Measurements from ENCODE around the gene ATP13A5. TPM values are rescaled to one million over a fixed set of nuclear protein-coding genes. Genes with fewer than 3 reads are reported as not detected.
A peak's percentile ranks its signal among the peaks of the same experiment; 100 is the strongest.

The ATP13A5 gene
- total RNA-seq, 6 donors from 2014 or later: 0.66 to 8.9 (median 1.6) TPM

DNA sequence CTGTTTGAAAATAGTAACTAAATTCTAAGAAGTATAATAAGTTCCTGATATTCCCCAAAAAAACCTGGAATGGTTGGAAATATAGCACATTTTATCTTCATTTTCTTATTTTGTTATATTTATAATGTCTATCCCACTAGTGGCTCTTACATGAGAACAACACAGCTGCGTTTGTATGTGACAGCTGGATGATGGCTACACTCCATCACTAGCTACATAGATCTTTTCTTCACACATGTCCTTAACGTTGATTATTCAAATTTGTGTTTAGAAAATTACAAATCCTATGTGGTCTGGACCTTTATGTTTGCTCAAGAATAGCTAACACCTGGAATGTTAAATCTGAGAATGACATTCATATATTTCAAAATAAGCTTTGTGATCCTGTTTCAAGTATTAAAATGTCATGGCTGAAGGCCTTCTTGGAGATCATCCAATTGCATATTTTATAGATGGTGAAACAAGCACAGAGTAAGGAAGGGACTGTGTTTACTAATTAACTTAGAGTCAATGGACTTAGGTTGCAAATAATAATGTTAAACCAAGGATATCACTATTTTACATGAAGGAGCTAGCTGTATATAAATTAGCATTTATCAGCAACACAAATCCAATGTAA lies 60.8 kb downstream of the ATP13A5 start:
- Histone ChIP-seq H3K9me3 (no peaks in the 10 kb centered on the region), H3K36me3 (no peaks in the 10 kb centered on the region), H3K27me3 (no peaks in the 10 kb centered on the region), H3K4me1 (no peaks in the 10 kb centered on the region), H3K27ac (no peak overlapping the region), H3K4me3 (no peak overlapping the region)
- DNase-seq: no peak
- no peak for ATAC-seq (ENCODE audit: low FRiP score in 2 of 2)
- 72 to 84% methylated on average over 2 of the region's 2 CpGs for WGBS, 2 donors
- no peak for TF ChIP-seq POLR2AphosphoS5 (IDR thresholded peaks at IDR 0.05)
- no peak for TF ChIP-seq POLR2A (IDR thresholded peaks at IDR 0.05)
- TF ChIP-seq EP300 (IDR thresholded peaks at IDR 0.05): no peak
- TF ChIP-seq, protein P1, sequence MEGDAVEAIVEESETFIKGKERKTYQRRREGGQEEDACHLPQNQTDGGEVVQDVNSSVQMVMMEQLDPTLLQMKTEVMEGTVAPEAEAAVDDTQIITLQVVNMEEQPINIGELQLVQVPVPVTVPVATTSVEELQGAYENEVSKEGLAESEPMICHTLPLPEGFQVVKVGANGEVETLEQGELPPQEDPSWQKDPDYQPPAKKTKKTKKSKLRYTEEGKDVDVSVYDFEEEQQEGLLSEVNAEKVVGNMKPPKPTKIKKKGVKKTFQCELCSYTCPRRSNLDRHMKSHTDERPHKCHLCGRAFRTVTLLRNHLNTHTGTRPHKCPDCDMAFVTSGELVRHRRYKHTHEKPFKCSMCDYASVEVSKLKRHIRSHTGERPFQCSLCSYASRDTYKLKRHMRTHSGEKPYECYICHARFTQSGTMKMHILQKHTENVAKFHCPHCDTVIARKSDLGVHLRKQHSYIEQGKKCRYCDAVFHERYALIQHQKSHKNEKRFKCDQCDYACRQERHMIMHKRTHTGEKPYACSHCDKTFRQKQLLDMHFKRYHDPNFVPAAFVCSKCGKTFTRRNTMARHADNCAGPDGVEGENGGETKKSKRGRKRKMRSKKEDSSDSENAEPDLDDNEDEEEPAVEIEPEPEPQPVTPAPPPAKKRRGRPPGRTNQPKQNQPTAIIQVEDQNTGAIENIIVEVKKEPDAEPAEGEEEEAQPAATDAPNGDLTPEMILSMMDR (IDR thresholded peaks at IDR 0.05): no peak

DNA sequence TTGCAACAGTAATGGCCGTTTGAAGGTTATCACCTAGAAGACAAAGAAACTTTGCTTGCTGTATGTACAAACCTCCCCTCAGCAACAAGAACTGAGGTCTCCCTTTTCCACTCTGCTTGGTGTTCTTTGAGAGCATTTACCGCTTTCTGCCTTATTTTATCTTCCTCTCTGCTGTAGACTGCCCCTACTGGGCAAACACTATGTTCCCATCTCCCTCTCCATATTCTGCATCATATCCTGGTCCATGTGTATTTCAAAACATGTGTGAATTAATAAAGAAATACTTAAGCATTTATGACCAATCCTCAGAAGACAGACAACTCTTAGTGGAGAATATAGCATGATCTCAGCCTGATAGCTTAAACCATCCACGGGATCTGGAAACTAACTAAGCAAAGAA lies 64.4 kb downstream of the ATP13A5 start:
- TF ChIP-seq EP300 (IDR thresholded peaks at IDR 0.05) (no peak), POLR2AphosphoS5 (IDR thresholded peaks at IDR 0.05) (no peak), POLR2A (IDR thresholded peaks at IDR 0.05) (no peak)
- TF ChIP-seq, protein P1 (IDR thresholded peaks at IDR 0.05): no peak
- no peaks in the 10 kb centered on the region for H3K27me3 ChIP-seq
- no peaks in the 10 kb centered on the region for H3K36me3 ChIP-seq
- H3K4me1 ChIP-seq: no peaks in the 10 kb centered on the region
- H3K27ac ChIP-seq: no peak overlapping the region
- H3K9me3 ChIP-seq: no peaks in the 10 kb centered on the region
- DNase-seq: no peak
- ATAC-seq (ENCODE audit: low FRiP score in 2 of 2): no peak
- 84 to 90% methylated on average over 3 of the region's 3 CpGs for WGBS, 2 donors
- no peak overlapping the region for H3K4me3 ChIP-seq

DNA sequence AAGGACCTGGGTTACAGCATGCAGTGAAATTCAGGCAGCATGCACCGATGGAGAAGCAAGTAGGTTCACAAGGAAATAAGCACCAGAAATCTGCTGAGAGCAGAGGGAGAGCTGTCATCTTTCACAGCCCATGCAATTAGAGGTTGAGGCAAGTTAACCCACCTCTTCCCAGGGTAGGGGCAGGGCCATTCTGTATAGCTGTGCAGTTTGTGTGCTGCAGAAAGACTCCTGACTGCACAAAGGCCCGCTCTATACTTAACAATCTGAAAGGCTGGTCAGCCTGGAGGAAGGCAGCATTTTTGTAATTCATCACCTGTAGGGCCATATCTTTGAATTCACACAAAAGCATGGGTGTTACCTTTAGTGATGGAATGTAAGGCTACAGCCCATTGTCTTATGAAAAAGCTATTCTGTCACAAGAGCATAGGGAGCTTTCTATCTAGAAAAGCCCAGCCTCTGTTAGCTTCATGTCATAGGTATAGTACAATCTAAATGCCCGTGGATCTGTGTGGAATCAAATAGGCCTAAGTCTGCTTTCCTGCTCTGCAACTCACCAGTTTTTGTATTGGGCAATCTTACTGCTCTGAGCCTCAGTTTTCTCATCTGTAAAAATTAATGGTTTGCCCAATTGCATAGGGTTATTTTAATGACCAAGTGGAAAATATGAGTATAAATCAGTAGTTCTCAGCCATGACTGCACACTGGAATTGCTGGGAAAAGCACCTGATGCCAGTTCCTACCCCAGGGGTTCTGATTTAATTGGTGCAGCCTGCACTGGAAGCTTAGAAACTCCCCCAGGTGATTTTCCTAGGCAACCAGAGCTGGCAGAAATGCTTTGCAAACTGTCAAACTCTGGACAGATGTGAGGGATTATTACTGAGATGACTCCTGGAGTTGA lies 65.2 kb downstream of the ATP13A5 start:
- H3K27ac ChIP-seq: no peak overlapping the region
- peak in 1 of 2 donors; percentile 35 for ATAC-seq (ENCODE audit: low FRiP score in 2 of 2)
- TF ChIP-seq EP300 (IDR thresholded peaks at IDR 0.05) (no peak), POLR2AphosphoS5 (IDR thresholded peaks at IDR 0.05) (no peak), POLR2A (IDR thresholded peaks at IDR 0.05) (no peak)
- TF ChIP-seq, protein P1 (IDR thresholded peaks at IDR 0.05): no peak
- no peaks in the 10 kb centered on the region for H3K27me3 ChIP-seq
- H3K36me3 ChIP-seq: no peaks in the 10 kb centered on the region
- DNase-seq: no peak
- no peak overlapping the region for H3K4me3 ChIP-seq
- no peaks in the 10 kb centered on the region for H3K9me3 ChIP-seq
- WGBS, 2 donors: 88 to 89% methylated on average over 3 of the region's 3 CpGs
- H3K4me1 ChIP-seq: no peaks in the 10 kb centered on the region

DNA sequence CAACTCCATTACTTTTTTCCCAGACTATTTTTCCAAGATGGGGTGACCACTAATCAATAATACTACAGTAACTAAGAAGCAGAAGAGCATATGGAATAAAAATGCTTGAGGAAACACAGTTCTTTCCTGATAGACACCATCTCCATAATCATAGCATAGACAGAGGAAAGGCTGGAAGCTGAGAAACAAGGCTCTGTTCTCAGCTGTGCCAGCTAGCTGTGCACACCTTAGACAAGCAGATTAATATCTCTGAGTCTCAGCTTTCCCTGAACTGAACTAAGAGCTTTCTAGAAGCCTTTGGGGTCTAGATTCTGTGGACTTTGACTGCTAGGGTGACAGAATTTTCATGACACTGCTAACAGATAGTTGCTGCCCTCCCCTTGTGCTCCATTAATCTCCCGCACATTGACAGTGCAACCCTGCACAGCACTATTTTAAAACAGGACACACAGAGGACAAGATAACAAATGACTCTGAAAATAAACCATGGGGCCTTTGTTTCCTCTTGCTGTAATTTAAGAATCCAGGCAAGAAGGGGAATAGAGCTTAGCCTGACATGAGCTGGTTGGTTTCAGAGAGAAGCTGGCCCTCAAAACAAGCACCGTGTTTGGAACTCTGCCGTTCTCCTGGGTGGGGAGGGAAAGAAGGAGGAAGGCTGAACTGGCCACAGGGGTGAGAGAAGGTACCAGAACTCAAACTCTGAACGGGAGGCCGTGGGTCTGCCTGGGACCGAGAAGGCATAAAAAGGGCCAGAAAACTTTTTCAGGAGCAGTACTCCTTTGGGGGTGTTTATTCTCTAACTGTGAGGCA lies 67.4 kb downstream of the ATP13A5 start:
- ATAC-seq (ENCODE audit: low FRiP score in 2 of 2) (no peak), DNase-seq (no peak)
- H3K36me3 ChIP-seq: no peaks in the 10 kb centered on the region
- no peaks in the 10 kb centered on the region for H3K4me1 ChIP-seq
- no peak overlapping the region for H3K4me3 ChIP-seq
- H3K27me3 ChIP-seq: no peaks in the 10 kb centered on the region
- H3K9me3 ChIP-seq: no peaks in the 10 kb centered on the region
- no peak overlapping the region for H3K27ac ChIP-seq
- TF ChIP-seq, protein P1 (IDR thresholded peaks at IDR 0.05): no peak
- no peak for TF ChIP-seq EP300 (IDR thresholded peaks at IDR 0.05)
- no peak for TF ChIP-seq POLR2A (IDR thresholded peaks at IDR 0.05)
- no peak for TF ChIP-seq POLR2AphosphoS5 (IDR thresholded peaks at IDR 0.05)
- 40 to 46% methylated on average over 6 of the region's 6 CpGs for WGBS, 2 donors
